Muscle layer of duodenum (tissue), 2 donors: ENCODE measurements around the gene POLR3A.

Source experiments
- H3K27ac ChIP-seq: one replicate; pipeline ENCODE4 v1.7.0; 2013; ENCODE audit warnings: mild to moderate bottlenecking, low read length
- H3K27me3 ChIP-seq: one replicate; pipeline ENCODE4 v1.7.0; 2013; ENCODE audit warnings: low read depth, mild to moderate bottlenecking, control low read depth, low read length
- H3K36me3 ChIP-seq, 2 donors: one replicate each; pipeline ENCODE4 v1.7.0; 2013; ENCODE audit warnings: low read length in 2 of 2, control low read depth in 1 of 2, mild to moderate bottlenecking in 1 of 2; ENCODE audit not compliant: insufficient read depth in 2 of 2, control insufficient read depth in 1 of 2
- H3K4me1 ChIP-seq, 2 donors: one replicate each; pipeline ENCODE4 v1.7.0; 2013; ENCODE audit warnings: low read length in 2 of 2, mild to moderate bottlenecking in 2 of 2, control low read depth in 1 of 2, moderate library complexity in 1 of 2; ENCODE audit not compliant: insufficient read depth in 2 of 2, control insufficient read depth in 1 of 2
- H3K4me3 ChIP-seq, 2 donors: one replicate each; pipeline ENCODE4 v1.7.0; 2013; ENCODE audit warnings: low read length in 2 of 2, low read depth in 1 of 2, mild to moderate bottlenecking in 1 of 2
- H3K9me3 ChIP-seq, 2 donors: one replicate each; pipeline ENCODE4 v1.7.0; 2013; ENCODE audit warnings: low read length in 2 of 2, control low read depth in 1 of 2, mild to moderate bottlenecking in 1 of 2; ENCODE audit not compliant: control insufficient read depth in 1 of 2
- donor health status: healthy.

Gene POLR3A

DNA sequence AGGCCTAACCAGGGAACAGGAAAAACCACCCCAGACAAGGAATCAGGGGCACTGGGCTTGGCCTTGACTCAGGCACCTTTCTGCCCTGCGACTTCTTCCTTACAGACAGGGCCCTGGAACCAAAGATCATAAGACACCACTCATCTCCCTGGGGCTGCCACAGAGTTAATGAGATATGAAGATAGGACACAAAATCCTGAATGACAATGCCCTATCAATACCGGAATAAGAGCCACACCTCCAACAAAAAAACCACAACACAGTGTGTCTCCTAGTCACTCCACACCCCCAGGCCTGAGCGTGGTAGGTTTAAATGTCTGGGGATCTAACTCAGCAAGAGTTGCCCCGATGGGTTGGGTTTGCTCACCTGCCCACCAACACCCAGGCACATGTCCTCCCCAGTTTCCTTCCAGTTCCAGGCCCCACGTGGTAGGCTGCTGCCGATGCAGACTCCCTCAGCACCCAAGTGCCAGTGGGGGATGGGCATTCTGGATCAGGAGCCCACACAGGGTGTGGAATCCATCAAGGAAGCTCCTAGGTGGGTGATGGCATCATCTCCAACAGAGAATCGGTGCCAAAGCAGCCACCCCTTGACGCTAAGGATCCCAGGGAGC lies 106.6 kb downstream of the POLR3A start:
- no peaks in the 10 kb centered on the region for H3K27me3 ChIP-seq
- peaks cover 20 to 57% of the 10 kb centered on the region in 2 donors for H3K4me1 ChIP-seq
- no peak overlapping the region for H3K4me3 ChIP-seq
- H3K9me3 ChIP-seq, result no peaks in the 10 kb centered on the region
- no peak overlapping the region for H3K27ac ChIP-seq
- no peaks in the 10 kb centered on the region for H3K36me3 ChIP-seq

DNA sequence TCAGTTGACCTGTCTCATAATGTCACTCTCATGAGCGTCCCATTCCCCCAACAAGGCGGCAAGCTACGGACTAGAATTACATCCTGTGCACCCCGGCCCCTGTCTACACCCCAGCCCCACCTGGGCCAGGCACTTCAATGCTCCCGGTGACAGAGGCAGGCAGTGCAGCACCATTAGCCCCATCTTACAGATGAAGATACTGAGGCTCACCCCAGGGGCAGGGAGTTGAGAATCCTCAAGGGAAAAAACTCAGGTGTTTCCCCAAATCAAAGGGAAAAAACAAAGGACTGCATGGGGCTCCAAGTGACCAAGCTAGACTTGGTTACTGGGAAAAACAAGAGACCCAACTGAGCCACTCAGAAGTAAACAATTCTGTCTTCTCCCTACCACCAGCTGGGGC lies 107.3 kb downstream of the POLR3A start:
- no peak overlapping the region for H3K4me3 ChIP-seq
- peaks cover 17 to 52% of the 10 kb centered on the region in 2 donors for H3K4me1 ChIP-seq
- no peaks in the 10 kb centered on the region for H3K27me3 ChIP-seq
- no peaks in the 10 kb centered on the region for H3K36me3 ChIP-seq
- H3K27ac ChIP-seq, result no peak overlapping the region
- H3K9me3 ChIP-seq, result no peaks in the 10 kb centered on the region

DNA sequence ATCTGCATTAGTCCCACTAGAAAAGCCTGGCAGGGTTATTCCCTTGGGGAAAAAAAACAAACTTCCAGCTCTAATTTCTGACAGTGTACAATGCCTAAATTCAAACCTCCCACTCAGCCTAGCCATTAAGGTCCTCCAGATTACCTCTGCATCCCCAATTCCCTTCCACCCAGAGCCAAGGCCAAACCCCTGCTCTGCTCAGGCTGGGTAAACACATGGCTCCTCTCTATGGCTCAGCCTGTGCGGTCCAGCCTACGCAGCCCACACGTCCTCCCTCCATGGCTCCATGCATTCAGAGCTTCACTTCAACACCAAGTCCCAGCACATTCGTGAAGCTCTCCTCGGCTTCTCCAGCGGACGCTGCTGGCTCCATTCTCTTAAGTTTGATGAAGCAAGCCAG lies 107.9 kb downstream of the POLR3A start:
- H3K9me3 ChIP-seq, result no peaks in the 10 kb centered on the region
- no peak overlapping the region for H3K4me3 ChIP-seq
- H3K27ac ChIP-seq, result no peak overlapping the region
- H3K27me3 ChIP-seq, result no peaks in the 10 kb centered on the region
- H3K36me3 ChIP-seq, result no peaks in the 10 kb centered on the region
- peaks cover 17 to 52% of the 10 kb centered on the region in 2 donors for H3K4me1 ChIP-seq

DNA sequence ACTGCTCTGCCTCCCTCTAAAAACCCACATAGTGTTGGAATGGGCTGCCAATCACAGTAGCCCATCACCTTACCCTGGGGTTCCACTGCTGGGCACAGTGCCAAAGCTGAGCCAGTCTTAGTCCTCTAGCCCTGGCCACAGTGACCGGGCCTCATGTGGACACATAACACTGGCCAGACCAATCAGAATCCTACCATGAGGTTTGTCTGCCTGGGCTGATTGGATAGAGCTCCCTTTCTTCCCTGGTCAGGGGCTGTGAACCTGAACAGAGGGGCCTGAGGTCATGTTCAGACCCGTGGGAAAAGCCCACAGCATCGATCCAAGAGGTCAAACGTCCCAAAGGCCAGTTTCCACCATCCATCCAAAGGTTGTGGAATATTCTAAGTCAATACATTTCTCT lies 108.8 kb downstream of the POLR3A start:
- Histone ChIP-seq H3K4me1 (peaks cover 17 to 47% of the 10 kb centered on the region in 2 donors), H3K36me3 (no peaks in the 10 kb centered on the region), H3K27ac (no peak overlapping the region), H3K4me3 (no peak overlapping the region), H3K9me3 (no peaks in the 10 kb centered on the region), H3K27me3 (no peaks in the 10 kb centered on the region)

DNA sequence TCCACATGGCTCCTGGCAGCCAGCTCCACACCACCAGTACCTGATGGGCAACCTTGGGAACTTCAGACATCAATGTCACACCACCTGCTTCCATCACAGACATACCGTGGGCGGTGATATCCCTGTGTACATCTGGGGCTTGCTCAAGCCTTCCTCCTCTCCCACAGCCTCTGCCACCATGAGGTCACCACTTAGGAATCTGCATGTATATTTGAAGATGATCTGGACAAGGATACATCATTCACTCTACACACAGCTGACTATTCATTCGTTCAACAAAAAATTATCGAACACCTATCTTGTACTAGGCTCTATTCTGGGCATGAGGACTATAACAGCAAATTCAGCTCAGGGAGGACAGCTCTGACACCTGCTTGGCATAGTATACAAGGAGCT lies 109.6 kb downstream of the POLR3A start:
- no peaks in the 10 kb centered on the region for H3K36me3 ChIP-seq
- no peak overlapping the region for H3K27ac ChIP-seq
- peaks cover 10 to 39% of the 10 kb centered on the region in 2 donors for H3K4me1 ChIP-seq
- H3K4me3 ChIP-seq, result no peak overlapping the region
- H3K27me3 ChIP-seq, result no peaks in the 10 kb centered on the region
- H3K9me3 ChIP-seq, result no peaks in the 10 kb centered on the region
